ENCODE data around the gene SIGLEC15. TPM values are rescaled to one million over a fixed set of nuclear protein-coding genes. Genes with fewer than 3 reads are reported as not detected.
"Not testable (repeated sequence)": the region's sequence is repeated elsewhere in the genome, so short reads cannot be mapped to it uniquely, and the experiment has no call there.

The SIGLEC15 gene
- total and polyA plus RNA-seq, 2 donors from 2014 or later = 1.2 TPM; not detected in 1

DNA sequence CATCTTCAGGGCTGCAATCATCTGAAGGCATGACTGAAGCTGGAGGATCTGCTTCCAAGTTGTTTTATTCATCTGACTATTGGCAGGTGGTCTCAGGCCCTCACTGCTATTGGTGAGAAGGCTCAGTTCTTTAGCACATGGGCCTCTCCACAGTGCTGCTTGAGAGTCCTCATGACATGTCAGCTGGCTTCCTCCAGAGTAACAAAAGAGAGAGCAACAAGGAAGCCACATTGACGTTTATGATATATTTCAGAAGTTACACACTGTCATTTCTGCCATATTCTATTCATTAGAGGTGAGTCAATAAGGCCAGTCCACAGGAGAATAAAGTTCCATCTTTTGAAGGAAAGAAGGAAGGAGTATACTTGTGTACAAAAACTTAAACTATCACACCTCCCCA is 7.9 kb upstream of the SIGLEC15 start:
- no peak for FAIRE-seq

DNA sequence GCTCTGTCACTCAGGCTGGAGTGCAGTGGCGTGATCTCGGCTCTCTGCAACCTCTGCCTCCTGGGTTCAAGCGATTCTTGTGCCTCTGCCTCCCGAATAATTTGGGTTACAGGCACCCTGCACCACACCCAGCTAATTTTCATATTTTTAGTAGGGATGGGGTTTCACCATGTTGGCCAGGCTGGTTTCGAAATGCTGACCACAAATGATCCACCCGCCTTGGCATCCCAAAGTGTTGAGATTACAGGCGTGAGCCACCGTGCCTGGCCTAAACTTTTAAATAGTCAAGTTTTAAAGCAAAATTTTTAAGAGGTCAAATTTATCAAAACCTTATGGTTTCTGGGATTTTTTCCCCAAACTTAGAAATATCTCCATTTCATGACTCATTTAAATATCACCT is 6.7 kb upstream of the SIGLEC15 start:
- not testable (repeated sequence) for FAIRE-seq, DNase-seq

More for the DNA sequence above, 7.9 kb upstream of the SIGLEC15 start:
- Histone ChIP-seq H3K4me3 (ENCODE audit: low read length in 3 of 3) (no peak overlapping the region), H3K9ac (ENCODE audit: low read length in 3 of 3) (no peak overlapping the region), H3K27ac (ENCODE audit: low read depth in 2 of 2, low read length in 2 of 2) (no peak overlapping the region), H3K9me3 (ENCODE audit: control insufficient read depth in 2 of 3, insufficient read depth in 1 of 3, low read length in 3 of 3) (no peaks in the 10 kb centered on the region), H3K4me1 (ENCODE audit: control insufficient read depth in 2 of 3, insufficient read depth in 2 of 3, low read depth in 1 of 3, low read length in 3 of 3) (no peaks in the 10 kb centered on the region), H3K27me3 (ENCODE audit: control insufficient read depth, insufficient read depth, low read length) (no peaks in the 10 kb centered on the region), H3K36me3 (ENCODE audit: control insufficient read depth in 2 of 3, insufficient read depth in 3 of 3, low read length in 3 of 3) (no peaks in the 10 kb centered on the region)
- intact Hi-C loops (cut with DNase I) = no loop called here
- TF ChIP-seq, protein P1, sequence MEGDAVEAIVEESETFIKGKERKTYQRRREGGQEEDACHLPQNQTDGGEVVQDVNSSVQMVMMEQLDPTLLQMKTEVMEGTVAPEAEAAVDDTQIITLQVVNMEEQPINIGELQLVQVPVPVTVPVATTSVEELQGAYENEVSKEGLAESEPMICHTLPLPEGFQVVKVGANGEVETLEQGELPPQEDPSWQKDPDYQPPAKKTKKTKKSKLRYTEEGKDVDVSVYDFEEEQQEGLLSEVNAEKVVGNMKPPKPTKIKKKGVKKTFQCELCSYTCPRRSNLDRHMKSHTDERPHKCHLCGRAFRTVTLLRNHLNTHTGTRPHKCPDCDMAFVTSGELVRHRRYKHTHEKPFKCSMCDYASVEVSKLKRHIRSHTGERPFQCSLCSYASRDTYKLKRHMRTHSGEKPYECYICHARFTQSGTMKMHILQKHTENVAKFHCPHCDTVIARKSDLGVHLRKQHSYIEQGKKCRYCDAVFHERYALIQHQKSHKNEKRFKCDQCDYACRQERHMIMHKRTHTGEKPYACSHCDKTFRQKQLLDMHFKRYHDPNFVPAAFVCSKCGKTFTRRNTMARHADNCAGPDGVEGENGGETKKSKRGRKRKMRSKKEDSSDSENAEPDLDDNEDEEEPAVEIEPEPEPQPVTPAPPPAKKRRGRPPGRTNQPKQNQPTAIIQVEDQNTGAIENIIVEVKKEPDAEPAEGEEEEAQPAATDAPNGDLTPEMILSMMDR (IDR thresholded peaks at IDR 0.05; ENCODE audit: borderline replicate concordance, extremely low read depth, insufficient read depth) = no peak
- DNase-seq = no peak

DNA sequence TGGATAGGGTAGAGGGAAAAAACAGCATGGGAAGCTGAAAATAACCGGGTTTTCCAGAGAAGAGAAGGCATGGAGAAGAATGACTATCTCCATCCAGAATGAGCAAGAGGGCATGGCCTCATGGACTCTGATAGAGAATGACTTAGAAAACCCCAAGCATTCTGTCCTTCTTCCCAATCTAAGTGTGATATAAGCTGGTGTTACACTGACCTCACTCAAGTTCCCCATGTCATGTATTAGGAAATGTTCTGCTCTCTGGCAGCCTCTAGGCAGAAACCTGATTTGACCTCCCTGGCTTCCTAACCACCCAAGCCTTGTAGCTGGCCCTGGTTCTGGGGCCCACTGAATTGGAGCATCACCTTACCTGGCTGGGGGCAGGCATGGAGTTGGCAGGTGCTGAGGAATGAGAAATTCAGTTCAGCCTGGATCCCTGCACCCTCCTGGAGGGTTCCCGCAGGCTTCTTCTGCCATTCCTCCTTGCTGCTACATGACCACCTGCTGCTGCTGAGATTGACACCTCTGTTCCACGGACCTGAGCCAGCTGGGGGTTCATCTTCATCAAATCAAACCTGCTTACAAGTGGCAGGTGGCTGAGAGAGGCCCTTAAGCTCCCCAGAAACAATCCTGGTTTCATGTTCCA is 5.2 kb upstream of the SIGLEC15 start:
- DNase-seq (no peak), FAIRE-seq (no peak)
- no peaks in the 10 kb centered on the region for H3K36me3 ChIP-seq (ENCODE audit: control insufficient read depth in 2 of 3, insufficient read depth in 3 of 3, low read length in 3 of 3)
- no peaks in the 10 kb centered on the region for H3K27me3 ChIP-seq (ENCODE audit: control insufficient read depth, insufficient read depth, low read length)
- no peaks in the 10 kb centered on the region for H3K9me3 ChIP-seq (ENCODE audit: control insufficient read depth in 2 of 3, insufficient read depth in 1 of 3, low read length in 3 of 3)
- intact Hi-C loops (cut with DNase I) = no loop called here
- H3K27ac ChIP-seq (ENCODE audit: low read depth in 2 of 2, low read length in 2 of 2) = no peak overlapping the region
- H3K4me1 ChIP-seq (ENCODE audit: control insufficient read depth in 2 of 3, insufficient read depth in 2 of 3, low read depth in 1 of 3, low read length in 3 of 3) = no peaks in the 10 kb centered on the region
- TF ChIP-seq, protein P1 (IDR thresholded peaks at IDR 0.05; ENCODE audit: borderline replicate concordance, extremely low read depth, insufficient read depth) = no peak
- H3K4me3 ChIP-seq (ENCODE audit: low read length in 3 of 3) = no peak overlapping the region
- H3K9ac ChIP-seq (ENCODE audit: low read length in 3 of 3) = no peak overlapping the region

More for the DNA sequence above, 6.7 kb upstream of the SIGLEC15 start:
- H3K9me3 ChIP-seq (ENCODE audit: control insufficient read depth in 2 of 3, insufficient read depth in 1 of 3, low read length in 3 of 3); H3K4me1 ChIP-seq (ENCODE audit: control insufficient read depth in 2 of 3, insufficient read depth in 2 of 3, low read depth in 1 of 3, low read length in 3 of 3); H3K27ac ChIP-seq (ENCODE audit: low read depth in 2 of 2, low read length in 2 of 2); H3K4me3 ChIP-seq (ENCODE audit: low read length in 3 of 3); H3K27me3 ChIP-seq (ENCODE audit: control insufficient read depth, insufficient read depth, low read length); intact Hi-C loops (cut with DNase I); H3K9ac ChIP-seq (ENCODE audit: low read length in 3 of 3); H3K36me3 ChIP-seq (ENCODE audit: control insufficient read depth in 2 of 3, insufficient read depth in 3 of 3, low read length in 3 of 3): not testable (repeated sequence)

DNA sequence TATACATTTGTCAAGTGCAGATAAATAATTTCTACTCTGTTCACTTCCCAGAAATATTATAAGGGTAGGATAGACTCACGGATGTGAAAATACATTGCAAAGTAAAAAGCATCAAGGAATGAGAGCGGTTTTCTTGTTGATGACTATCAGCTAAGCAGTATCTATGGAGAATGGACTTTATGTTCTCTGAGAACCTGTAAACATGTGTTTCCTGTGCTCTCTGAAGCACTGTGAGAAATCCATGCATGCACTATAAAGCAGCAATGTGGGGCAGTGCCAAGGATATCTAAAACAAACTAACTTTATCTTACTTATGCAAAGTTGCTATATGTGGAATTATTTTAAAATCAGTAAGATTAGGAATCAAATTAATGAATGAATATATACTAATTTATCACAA is 4.4 kb upstream of the SIGLEC15 start:
- FAIRE-seq (no peak), DNase-seq (no peak)
- H3K4me1 ChIP-seq (ENCODE audit: control insufficient read depth in 2 of 3, insufficient read depth in 2 of 3, low read depth in 1 of 3, low read length in 3 of 3) = no peaks in the 10 kb centered on the region
- no peaks in the 10 kb centered on the region for H3K27me3 ChIP-seq (ENCODE audit: control insufficient read depth, insufficient read depth, low read length)
- no peaks in the 10 kb centered on the region for H3K36me3 ChIP-seq (ENCODE audit: control insufficient read depth in 2 of 3, insufficient read depth in 3 of 3, low read length in 3 of 3)
- intact Hi-C loops (cut with DNase I) = no loop called here
- TF ChIP-seq, protein P1 (IDR thresholded peaks at IDR 0.05; ENCODE audit: borderline replicate concordance, extremely low read depth, insufficient read depth) = no peak
- H3K9me3 ChIP-seq (ENCODE audit: control insufficient read depth in 2 of 3, insufficient read depth in 1 of 3, low read length in 3 of 3) = no peaks in the 10 kb centered on the region
- no peak overlapping the region for H3K4me3 ChIP-seq (ENCODE audit: low read length in 3 of 3)
- no peak overlapping the region for H3K9ac ChIP-seq (ENCODE audit: low read length in 3 of 3)
- no peak overlapping the region for H3K27ac ChIP-seq (ENCODE audit: low read depth in 2 of 2, low read length in 2 of 2)
